K562 (cell line): Measurements from ENCODE around the gene GDF11. TPM values are rescaled to one million over a fixed set of nuclear protein-coding genes. Genes with fewer than 3 reads are reported as not detected.

Experiments
- BRCA1 ChIP-seq, 2 experiments: fragments of 450-650 bp in 1 of 2; sonication (generic) in 1 of 2; formaldehyde crosslinking in 1 of 2; IDR thresholded peaks; 2 replicates each; pipeline versions ENCODE4 v1.5.0 to v1.6.1; 2017 to 2020; ENCODE audit warnings: mild to moderate bottlenecking in 1 of 2, missing genetic modification reagents in 1 of 2
- CBFA2T2 ChIP-seq: fragments of 450-650 bp; conservative IDR thresholded peaks from 2 replicates; pipeline ENCODE4 v1.6.1; 2017; ENCODE audit warnings: mild to moderate bottlenecking
- CBFB ChIP-seq: sonication (generic); formaldehyde crosslinking; IDR thresholded peaks from 2 replicates; pipeline ENCODE4 v1.4.0; 2020; ENCODE audit warnings: mild to moderate bottlenecking, missing genetic modification reagents
- CBX5 ChIP-seq: IDR thresholded peaks from 2 replicates; pipeline ENCODE4 v1.6.1; 2014; ENCODE audit warnings: low read depth, borderline replicate concordance
- DMBX1 ChIP-seq: fragments of 250-450 bp; sonication (Bioruptor Pico); IDR thresholded peaks from 2 replicates; pipeline ENCODE4 v1.8.0; 2022; ENCODE audit warnings: inconsistent platforms, mild to moderate bottlenecking, moderate library complexity, borderline replicate concordance
- GABPA ChIP-seq: fragments of 200-800 bp; sonication (Bioruptor generic); conservative IDR thresholded peaks from 2 replicates; pipeline ENCODE4 v1.6.1; 2016; ENCODE audit warnings: low read depth, missing genetic modification characterization, missing compliant biosample characterization
- HES1 ChIP-seq: fragments of 450-650 bp; IDR thresholded peaks from 2 replicates; pipeline ENCODE4 v1.6.1; 2016; ENCODE audit warnings: low read depth, mild to moderate bottlenecking, moderate library complexity
- HMGXB4 ChIP-seq: sonication (generic); formaldehyde crosslinking; IDR thresholded peaks from 2 replicates; pipeline ENCODE4 v1.8.1; 2023; ENCODE audit warnings: mild to moderate bottlenecking, missing genetic modification reagents
- ILK ChIP-seq: fragments of 450-650 bp; IDR thresholded peaks from 2 replicates; pipeline ENCODE4 v1.6.1; 2016; ENCODE audit warnings: missing genetic modification characterization, low read depth, mild to moderate bottlenecking, missing compliant biosample characterization, moderate library complexity, borderline replicate concordance
- KLF16 ChIP-seq: IDR thresholded peaks from 2 replicates; pipeline ENCODE4 v1.6.1; 2016; ENCODE audit warnings: antibody characterized with exemption
- PTRF ChIP-seq: fragments of 450-650 bp; IDR thresholded peaks from 2 replicates; pipeline ENCODE4 v1.6.1; 2016; ENCODE audit warnings: mild to moderate bottlenecking, missing genetic modification characterization, missing compliant biosample characterization
- THRAP3 ChIP-seq: fragments of 450-650 bp; IDR thresholded peaks from 2 replicates; pipeline ENCODE4 v1.6.1; 2016; ENCODE audit warnings: mild to moderate bottlenecking, inconsistent platforms, borderline replicate concordance
- VEZF1 ChIP-seq: fragments of 200-800 bp; sonication (Bioruptor generic); IDR thresholded peaks from 2 replicates; pipeline ENCODE4 v1.6.1; 2017; ENCODE audit warnings: missing genetic modification characterization, missing compliant biosample characterization
- ZFP30 ChIP-seq: fragments of 250-450 bp; sonication (Bioruptor Pico); IDR thresholded peaks from 2 replicates; pipeline ENCODE4 v1.8.0; 2022; ENCODE audit warnings: moderate library complexity, mild to moderate bottlenecking, inconsistent platforms, borderline replicate concordance
- ZHX1 ChIP-seq: fragments of 150-350 bp; conservative IDR thresholded peaks from 2 replicates; pipeline ENCODE4 v1.6.1; 2014; ENCODE audit warnings: low read length
- ZNF518B ChIP-seq: fragments of 250-450 bp; sonication (Bioruptor Pico); IDR thresholded peaks from 2 replicates; pipeline ENCODE4 v1.5.0; 2021; ENCODE audit warnings: mild to moderate bottlenecking, moderate library complexity
- ZZZ3 ChIP-seq: fragments of 450-650 bp; IDR thresholded peaks from 2 replicates; pipeline ENCODE4 v1.6.1; 2016; ENCODE audit warnings: antibody characterized with exemption, mild to moderate bottlenecking, moderate library complexity
- polyA plus RNA-seq, 8 experiments: library from polyadenylated mRNA; depleted of rRNA in 4 of 8; stranded (reverse) in 5 of 8; unstranded in 3 of 8; fragments of >200 nt; fragmentation: Nextera tagmentation in 2 of 8; fragmentation: Illumina TruSeq in 1 of 8; extraction: Ambion mirVana in 2 of 8; extraction: Trizol in 1 of 8; gene quantifications; 2 replicates each; pipeline versions ENCODE4 v1.2.1 to v1.2.3, GENCODE V29; 2011 to 2014; ENCODE audit warnings: inconsistent platforms in 1 of 8, missing spikeins in 1 of 8
- total RNA-seq, 7 experiments: library from RNA; depleted of rRNA in 6 of 7; stranded (reverse); fragments of >200 nt in 6 of 7; fragmentation: Illumina TruSeq in 2 of 7; extraction: Trizol in 2 of 7; gene quantifications; 2 replicates each; pipeline versions ENCODE4 v1.2.1 to v1.2.3, GENCODE V29; 2011 to 2021; ENCODE audit warnings: low replicate concordance in 1 of 7

Gene GDF11
- total and polyA plus RNA-seq, 9 of the 15 experiments (the other 6 are each of a cell fraction or from before 2014, with no cell fraction given), result 1.4 to 15.7 (median 4.8) TPM

- TF ChIP-seq ZNF518B (CRISPR knock-in tag), result no peak
- TF ChIP-seq HES1, result no peak
- TF ChIP-seq ILK (tag), result no peak
- TF ChIP-seq ZZZ3, result no peak
- TF ChIP-seq ZHX1, result no peak
- no peak for TF ChIP-seq BRCA1 (IDR thresholded peaks at IDR 0.05)
- no peak for TF ChIP-seq BRCA1 (CRISPR knock-in tag; IDR thresholded peaks at IDR 0.05)
- no peak for TF ChIP-seq HMGXB4 (CRISPR knock-in tag)
- TF ChIP-seq CBFB (CRISPR knock-in tag), result no peak
- TF ChIP-seq GABPA, result no peak
- TF ChIP-seq THRAP3, result no peak
- 0 out of 2 replicates have a peak, but pooled peaks have one; percentile 35 for TF ChIP-seq KLF16
- TF ChIP-seq CBX5, result no peak
- no peak for TF ChIP-seq ZFP30 (CRISPR knock-in tag)
- TF ChIP-seq DMBX1 (CRISPR knock-in tag), result no peak
- TF ChIP-seq CBFA2T2, result no peak
- TF ChIP-seq VEZF1, result peak; percentile 30; the same call in 1 of the 2 replicates
- TF ChIP-seq PTRF, result no peak
Observed at GRCh38 chr12:55724226-55724939, 18.5 kb upstream of the GDF11 start (continued).
